Motor neuron (in vitro differentiated cells): ENCODE data around the gene UTS2B. TPM values are rescaled to one million over a fixed set of nuclear protein-coding genes. Genes with fewer than 3 reads are reported as not detected.
"Not testable (repeated sequence)": the region's sequence is repeated elsewhere in the genome, so short reads cannot be mapped to it uniquely, and the experiment has no call there.

Experiments used
- ATAC-seq, 8 experiments: fragments of 200-7000 bp; cut with Tn5 transposase; replicated peaks in 6 of 8; 2 replicates each; pipeline ENCODE4 v1.8.0; 2021; ENCODE audit warnings: mild to moderate bottlenecking in 8 of 8, moderate library complexity in 8 of 8
- H3K27ac ChIP-seq, 2 donors: fragments of 250-450 bp; sonication (Bioruptor Pico); 2 replicates each; pipeline ENCODE4 v1.9.0; 2021; ENCODE audit warnings: antibody characterized with exemption in 2 of 2, mild to moderate bottlenecking in 2 of 2, moderate library complexity in 1 of 2
- H3K4me1 ChIP-seq, 2 donors: fragments of 250-450 bp; sonication (Bioruptor Pico); replicated peaks in 1 of 2; 2 replicates each; pipeline ENCODE4 v1.6.1; 2021; ENCODE audit warnings: antibody characterized with exemption in 2 of 2, mild to moderate bottlenecking in 2 of 2, moderate library complexity in 1 of 2
- H3K4me3 ChIP-seq, 5 donors: fragments of 250-450 bp; sonication (Bioruptor Pico); 2 replicates each; pipeline ENCODE4 v1.9.0; 2021; ENCODE audit warnings: antibody characterized with exemption in 5 of 5, mild to moderate bottlenecking in 5 of 5, moderate library complexity in 4 of 5
- WGBS, 10 experiments: fragments of 450-650 bp; shearing (Covaris generic); methylation state at CpG; one replicate each; pipeline ENCODE4 v1.0.0; 2022; 5-methylcytosine and 5-hydroxymethylcytosine counted together
- in situ Hi-C, 9 experiments: fragments of 400-800 bp; cut with MboI; loops; one replicate each; pipeline ENCODE4 v1.15.0; 2021; ENCODE audit warnings: low sequenced_read_pairs in 9 of 9, low pct_unique_long_range_greater_than_20kb in 2 of 9; ENCODE audit not compliant: unreplicated experiment in 9 of 9
- total RNA-seq, 8 experiments: library from RNA; unstranded; fragments of 300-600 nt; gene quantifications; 2 replicates each; pipeline versions ENCODE4 v1.2.3 to v1.2.4, GENCODE V29; 2022

UTS2B gene
- total RNA-seq, 8 experiments from 2014 or later: 0.13 to 7.0 (median 1.2) TPM

- no peak for ATAC-seq
- Histone ChIP-seq H3K27ac (no peak overlapping the region), H3K4me3 (no peak overlapping the region)
Observed at GRCh38 chr3:191280111-191280510, 50.2 kb downstream of the UTS2B start.

GRCh38 chr3:191275751-191276150 lies 54.6 kb downstream of the UTS2B start:
- H3K4me3 ChIP-seq: no peak overlapping the region
- peaks cover 0 to 5% of the 10 kb centered on the region in 2 donors for H3K4me1 ChIP-seq
- in situ Hi-C loops: no loop called here
- no peak for ATAC-seq
- H3K27ac ChIP-seq: no peak overlapping the region

More at GRCh38 chr3:191280111-191280510, 50.2 kb downstream of the UTS2B start:
- in situ Hi-C loops: no loop called here
- H3K4me1 ChIP-seq: peaks cover 0 to 24% of the 10 kb centered on the region in 2 donors
- WGBS, 10 experiments: 0 to 58% (median 24%) methylated on average over 1 of the region's 1 CpG; no CpG with 5 or more reads in 4 of the 10 experiments

- 62 to 93% (median 84%) methylated on average over 1 to 14 of the region's 14 CpGs; no CpG with 5 or more reads in 1 of the 10 experiments for WGBS, 10 experiments
- H3K4me1 ChIP-seq, H3K27ac ChIP-seq, H3K4me3 ChIP-seq, ATAC-seq, in situ Hi-C loops: not testable (repeated sequence)
Observed at GRCh38 chr3:191275244-191275643, 55.1 kb downstream of the UTS2B start.

- H3K27ac ChIP-seq: no peak overlapping the region
- no peak overlapping the region for H3K4me3 ChIP-seq
- ATAC-seq: no peak
- in situ Hi-C loops: no loop called here
- no peaks in the 10 kb centered on the region for H3K4me1 ChIP-seq
- WGBS, 10 experiments: 50 to 100% (median 75%) methylated on average over 3 to 5 of the region's 5 CpGs
Observed at GRCh38 chr3:191269289-191270085, 60.8 kb downstream of the UTS2B start.

- H3K27ac ChIP-seq: no peak overlapping the region
- in situ Hi-C loops: no loop called here
- H3K4me3 ChIP-seq: no peak overlapping the region
- ATAC-seq: no peak
- H3K4me1 ChIP-seq: no peaks in the 10 kb centered on the region
Observed at GRCh38 chr3:191268737-191269136, 61.6 kb downstream of the UTS2B start.

GRCh38 chr3:191263850-191264249 lies 66.5 kb downstream of the UTS2B start:
- no peak for ATAC-seq
- in situ Hi-C loops: no loop called here
- H3K27ac ChIP-seq: no peak overlapping the region
- 40 to 96% (median 77%) methylated on average over 2 to 3 of the region's 3 CpGs for WGBS, 10 experiments
- H3K4me3 ChIP-seq: no peak overlapping the region
- peaks cover 0 to 2% of the 10 kb centered on the region in 2 donors for H3K4me1 ChIP-seq

- ATAC-seq: no peak
- H3K27ac ChIP-seq: no peak overlapping the region
- H3K4me3 ChIP-seq: no peak overlapping the region
- in situ Hi-C loops: no loop called here
- peaks cover 0 to 2% of the 10 kb centered on the region in 2 donors for H3K4me1 ChIP-seq
Observed at GRCh38 chr3:191263365-191263764, 67.0 kb downstream of the UTS2B start.

- 38 to 92% (median 80%) methylated on average over 1 of the region's 1 CpG; no CpG with 5 or more reads in 5 of the 10 experiments for WGBS, 10 experiments
- peaks cover 0 to 2% of the 10 kb centered on the region in 2 donors for H3K4me1 ChIP-seq
- ATAC-seq: no peak
- H3K4me3 ChIP-seq: no peak overlapping the region
- in situ Hi-C loops: no loop called here
- no peak overlapping the region for H3K27ac ChIP-seq
Observed at GRCh38 chr3:191262650-191263049, 67.7 kb downstream of the UTS2B start.

GRCh38 chr3:191261304-191261638 lies 69.1 kb downstream of the UTS2B start:
- in situ Hi-C loops: no loop called here
- ATAC-seq: no peak

GRCh38 chr3:191260431-191261303 lies 69.7 kb downstream of the UTS2B start:
- WGBS, 10 experiments: 64 to 100% (median 83%) methylated on average over 2 to 10 of the region's 11 CpGs
- no peak overlapping the region for H3K4me3 ChIP-seq
- in situ Hi-C loops: no loop called here
- H3K4me1 ChIP-seq: peaks cover 0 to 2% of the 10 kb centered on the region in 2 donors
- ATAC-seq: no peak
- H3K27ac ChIP-seq: no peak overlapping the region

More at GRCh38 chr3:191261304-191261638, 69.1 kb downstream of the UTS2B start:
- Histone ChIP-seq H3K27ac (no peak overlapping the region), H3K4me1 (peaks cover 0 to 2% of the 10 kb centered on the region in 2 donors), H3K4me3 (no peak overlapping the region)

- 0 to 100% (median 50%) methylated on average over 1 of the region's 1 CpG; no CpG with 5 or more reads in 5 of the 10 experiments for whole genome bisulfite sequencing, 10 experiments
- Histone ChIP-seq H3K4me3 (no peak overlapping the region), H3K4me1 (peaks cover 0 to 2% of the 10 kb centered on the region in 2 donors), H3K27ac (no peak overlapping the region)
- no peak for ATAC-seq
- in situ Hi-C loops: no loop called here
Observed at GRCh38 chr3:191259486-191259885, 70.8 kb downstream of the UTS2B start.

GRCh38 chr3:191257286-191257685 lies 73.0 kb downstream of the UTS2B start:
- H3K27ac ChIP-seq: no peak overlapping the region
- 83 to 100% (median 94%) methylated on average over 1 to 2 of the region's 2 CpGs; no CpG with 5 or more reads in 1 of the 10 experiments for WGBS, 10 experiments
- in situ Hi-C loops: no loop called here
- H3K4me3 ChIP-seq: no peak overlapping the region
- H3K4me1 ChIP-seq: peaks cover 0 to 2% of the 10 kb centered on the region in 2 donors
- ATAC-seq: no peak

GRCh38 chr3:191256405-191256804 lies 73.9 kb downstream of the UTS2B start:
- no peak overlapping the region for H3K4me3 ChIP-seq
- no peak overlapping the region for H3K27ac ChIP-seq
- no peak for ATAC-seq
- H3K4me1 ChIP-seq: peaks cover 0 to 2% of the 10 kb centered on the region in 2 donors
- in situ Hi-C loops: no loop called here
